Breast epithelium (tissue), 4 donors: ENCODE measurements around the gene CCDC187. TPM values are rescaled to one million over a fixed set of nuclear protein-coding genes. Genes with fewer than 3 reads are reported as not detected.

ENCODE experiments used
- DNase-seq, 2 donors: peaks; one replicate each; pipeline ENCODE4 v3.0.0-alpha.2; 2019; ENCODE audit warnings: low spot score in 2 of 2
- H3K27ac ChIP-seq, 2 donors: fragments of 200-600 bp; sonication (generic) in 1 of 2; one replicate each; pipeline ENCODE4 v1.5.1; 2016 to 2019; ENCODE audit warnings: mild to moderate bottlenecking in 1 of 2
- H3K27me3 ChIP-seq, 2 donors: fragments of 200-600 bp; sonication (generic) in 1 of 2; one replicate each; pipeline versions ENCODE4 v1.5.1 to v1.6.0; 2017 to 2019; ENCODE audit warnings: control low read depth in 1 of 2, mild to moderate bottlenecking in 1 of 2
- H3K36me3 ChIP-seq: fragments of 200-600 bp; one replicate; pipeline ENCODE4 v1.5.1; 2019
- H3K4me1 ChIP-seq, 2 donors: fragments of 200-600 bp; sonication (generic); one replicate each; pipeline ENCODE4 v1.5.1; 2016 to 2019; ENCODE audit warnings: control low read depth in 1 of 2
- H3K4me3 ChIP-seq, 3 donors: fragments of 200-600 bp; sonication (generic); 1 replicate in 2 of 3; 2 replicates in 1 of 3; pipeline ENCODE4 v1.5.1; 2016 to 2019; ENCODE audit warnings: mild to moderate bottlenecking in 3 of 3, moderate library complexity in 2 of 3
- H3K9me3 ChIP-seq, 2 donors: fragments of 200-600 bp; sonication (generic) in 1 of 2; one replicate each; pipeline ENCODE4 v1.5.1; 2016 to 2019; ENCODE audit warnings: control low read depth in 1 of 2
- CTCF ChIP-seq, 3 donors: fragments of 450-650 bp; IDR thresholded peaks; one replicate each; pipeline ENCODE4 v1.5.1; 2016 to 2017; ENCODE audit warnings: antibody characterized with exemption in 3 of 3, mild to moderate bottlenecking in 3 of 3, moderate library complexity in 3 of 3
- POLR2A ChIP-seq: fragments of 450-650 bp; IDR thresholded peaks from one replicate; pipeline ENCODE4 v1.6.1; 2016; ENCODE audit warnings: antibody characterized with exemption, mild to moderate bottlenecking, moderate library complexity
- POLR2AphosphoS5 ChIP-seq, 3 donors: sonication (generic); formaldehyde crosslinking; IDR thresholded peaks; one replicate each; pipeline ENCODE4 v1.6.1; 2017; ENCODE audit warnings: antibody characterized with exemption in 3 of 3
- intact Hi-C: fragments of 100-400 bp; cut with DNase I; formaldehyde crosslinking; loops from one replicate; pipeline ENCODE4 v1.15.1; 2023; ENCODE audit warnings: low total_unique reads
- total RNA-seq, 3 donors: library from RNA; depleted of rRNA; stranded (reverse); fragments of >200 nt; gene quantifications; one replicate each; pipeline ENCODE4 v1.1.0, GENCODE V29; 2016

Gene CCDC187
- total RNA-seq, 3 donors from 2014 or later, result not detected

- TF ChIP-seq POLR2A (no peak), CTCF (IDR thresholded peaks at IDR 0.05) (no peak)
- Histone ChIP-seq H3K9me3 (no peaks in the 10 kb centered on the region), H3K27ac (no peak within 1 kb of the TSS), H3K4me1 (no peaks in the 10 kb centered on the region), H3K4me3 (no peak within 1 kb of the TSS), H3K27me3 (peaks cover 14 to 56% of the 10 kb centered on the region in 2 donors), H3K36me3 (no peaks in the 10 kb centered on the region)
- intact Hi-C loops, result no loop called here
- no peak for DNase-seq
Measured at GRCh38 chr9:136204838-136205706, 98.8 kb downstream of the CCDC187 start, which contains the start of gene LHX3. LHX3 (minus strand) TSS chr9:136205128; CDS start chr9:136205012, 116 bp downstream.

DNA sequence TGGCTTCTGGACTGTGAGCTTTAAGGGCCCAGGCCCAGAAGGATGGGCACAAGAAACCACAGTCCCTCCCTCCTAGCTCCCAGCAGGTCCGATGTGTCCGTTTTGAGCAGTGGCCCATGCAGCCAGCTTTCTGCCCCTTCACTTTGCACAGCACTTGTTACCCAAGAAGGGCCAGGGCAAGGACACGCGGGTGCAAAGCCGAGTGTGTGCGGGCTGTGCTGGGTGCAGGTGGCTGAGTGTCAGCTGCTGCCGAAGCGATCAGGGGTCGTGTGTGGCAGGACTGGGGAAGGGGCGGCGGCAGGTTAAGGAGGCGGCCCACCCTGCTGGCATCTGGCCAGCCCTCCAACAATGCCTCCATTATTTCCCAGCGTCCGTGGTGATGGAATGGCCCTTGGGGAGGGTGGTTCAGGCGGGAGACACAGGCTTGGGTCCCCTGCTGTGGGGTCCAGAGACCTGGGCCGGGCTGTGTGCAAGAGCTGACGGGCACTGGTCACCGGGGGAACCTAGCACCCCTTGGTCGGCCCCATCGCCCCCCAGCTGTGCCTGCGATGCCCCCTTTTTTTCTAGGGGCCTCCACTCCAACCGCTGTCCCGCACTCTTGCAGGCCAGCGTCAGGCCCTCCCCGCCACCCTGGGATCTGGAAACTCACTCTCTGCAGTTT, 99.6 kb downstream of the CCDC187 start:
- no peak overlapping the region for H3K4me3 ChIP-seq
- no peaks in the 10 kb centered on the region for H3K9me3 ChIP-seq
- H3K4me1 ChIP-seq, result peaks cover 0 to under 1% of the 10 kb centered on the region in 2 donors
- no peak overlapping the region for H3K27ac ChIP-seq
- H3K27me3 ChIP-seq, result peaks cover 18 to 64% of the 10 kb centered on the region in 2 donors
- intact Hi-C loops, result no loop called here
- DNase-seq, result no peak
- TF ChIP-seq POLR2AphosphoS5 (IDR thresholded peaks at IDR 0.05), result no peak
- TF ChIP-seq POLR2A, result no peak
- TF ChIP-seq CTCF (IDR thresholded peaks at IDR 0.05), result no peak
- no peaks in the 10 kb centered on the region for H3K36me3 ChIP-seq

DNA sequence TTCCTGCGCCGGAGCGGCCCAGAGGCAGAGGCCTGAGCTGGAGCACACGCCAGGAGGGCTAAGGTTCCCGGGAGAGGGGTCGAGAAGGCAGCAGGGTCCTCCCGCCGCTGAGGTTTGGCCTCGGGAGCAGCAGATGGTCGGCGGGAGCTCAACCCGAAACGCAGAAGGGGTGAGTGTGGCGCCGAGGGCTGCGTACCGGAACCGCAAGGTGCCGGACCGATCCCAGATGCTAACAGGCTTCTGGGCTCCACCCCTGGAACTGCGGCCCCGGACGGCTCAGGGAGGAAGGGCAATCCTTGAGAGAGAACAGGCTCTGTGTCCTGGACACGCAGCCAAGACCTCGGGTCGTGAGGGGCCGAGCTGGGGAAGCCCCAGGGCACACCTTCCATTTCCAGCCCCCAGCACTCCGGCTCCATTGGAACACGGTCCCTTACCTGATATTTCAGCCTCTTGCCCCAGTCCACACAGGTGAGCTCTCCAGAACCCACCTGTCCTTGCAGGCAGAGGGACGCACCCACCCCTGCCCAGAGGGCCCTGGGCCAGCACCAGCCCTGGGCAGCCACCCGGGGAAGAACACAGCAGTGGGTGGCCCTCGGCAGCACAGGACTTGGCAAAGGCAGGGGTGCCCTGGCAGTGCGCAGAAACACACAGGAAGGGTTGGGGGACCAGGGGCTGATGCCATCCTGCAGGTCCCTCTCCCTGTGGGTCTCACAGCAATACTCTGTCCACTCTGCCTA, 100.3 kb downstream of the CCDC187 start:
- no peak overlapping the region for H3K4me3 ChIP-seq
- no peaks in the 10 kb centered on the region for H3K9me3 ChIP-seq
- no peak for DNase-seq
- TF ChIP-seq CTCF (IDR thresholded peaks at IDR 0.05), result no peak
- TF ChIP-seq POLR2A, result no peak
- TF ChIP-seq POLR2AphosphoS5 (IDR thresholded peaks at IDR 0.05), result no peak
- peaks cover 0 to 8% of the 10 kb centered on the region in 2 donors for H3K4me1 ChIP-seq
- no peaks in the 10 kb centered on the region for H3K36me3 ChIP-seq
- no peak overlapping the region for H3K27ac ChIP-seq
- peaks cover 25 to 71% of the 10 kb centered on the region in 2 donors for H3K27me3 ChIP-seq
- intact Hi-C loops, result no loop called here

GRCh38 chr9:136202454-136203407, 101.2 kb downstream of the CCDC187 start:
- H3K4me3 ChIP-seq, result no peak overlapping the region
- H3K9me3 ChIP-seq, result no peaks in the 10 kb centered on the region
- H3K27me3 ChIP-seq, result peaks cover 26 to 79% of the 10 kb centered on the region in 2 donors
- no peaks in the 10 kb centered on the region for H3K36me3 ChIP-seq
- intact Hi-C loops, result no loop called here
- H3K27ac ChIP-seq, result no peak overlapping the region
- TF ChIP-seq CTCF (IDR thresholded peaks at IDR 0.05), result no peak
- peaks cover 0 to 9% of the 10 kb centered on the region in 2 donors for H3K4me1 ChIP-seq
- no peak for DNase-seq
